T-helper 22 cell (primary cell): ENCODE results near the gene APC2.

Experiments used
- DNase-seq: peaks from one replicate; pipeline ENCODE4 v3.0.0-alpha.2; 2020; ENCODE audit warnings: low read depth

Gene APC2

GRCh38 chr19:1449467-1450442 is at the start of gene APC2:
APC2 (plus strand) TSS chr19:1450121; CDS start chr19:1453002, 2,881 bp downstream.
- DNase-seq = no peak

DNA sequence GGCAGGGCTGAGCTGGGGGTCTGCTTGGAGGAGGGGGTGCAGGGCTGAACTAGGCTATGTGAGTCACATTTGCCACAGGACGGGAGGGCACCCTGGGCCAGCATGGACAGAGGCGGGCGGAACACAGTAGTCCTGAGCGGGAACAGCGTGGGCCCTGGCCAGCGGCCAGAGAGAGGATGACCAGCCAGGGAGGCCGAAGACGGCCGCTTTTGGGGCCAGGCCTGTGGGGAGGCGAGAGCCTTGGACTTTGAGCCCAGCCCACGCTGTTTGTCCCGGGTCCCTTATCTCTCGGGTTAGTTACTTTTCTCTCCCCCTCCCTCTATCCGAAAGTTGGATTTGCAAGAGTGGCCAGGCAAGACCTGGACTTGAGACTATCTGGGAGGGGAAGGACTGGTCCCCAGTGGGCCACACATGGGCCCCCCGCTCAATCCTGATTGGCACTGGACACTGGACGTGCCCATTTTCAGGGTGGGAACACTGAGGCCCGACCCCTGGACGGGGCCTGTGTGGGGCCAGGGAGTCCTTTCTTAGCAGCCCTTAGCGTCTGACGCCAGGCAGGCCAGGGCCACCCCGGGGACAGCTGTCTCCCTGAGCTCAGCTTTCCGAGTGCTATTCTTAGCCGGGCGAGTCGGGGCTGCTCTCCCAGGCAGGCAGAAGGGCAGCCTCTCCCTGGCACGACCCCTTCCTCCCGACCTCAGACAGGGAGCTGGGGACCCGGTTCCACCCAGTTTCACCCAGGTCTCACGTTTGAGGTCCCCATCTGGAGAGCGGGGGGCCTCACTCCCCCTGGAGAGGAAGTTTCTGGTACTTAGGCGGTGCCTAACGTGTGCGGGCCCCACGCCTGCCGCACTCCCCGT is 49.4 kb upstream of the APC2 start:
- no peak for DNase-seq

DNA sequence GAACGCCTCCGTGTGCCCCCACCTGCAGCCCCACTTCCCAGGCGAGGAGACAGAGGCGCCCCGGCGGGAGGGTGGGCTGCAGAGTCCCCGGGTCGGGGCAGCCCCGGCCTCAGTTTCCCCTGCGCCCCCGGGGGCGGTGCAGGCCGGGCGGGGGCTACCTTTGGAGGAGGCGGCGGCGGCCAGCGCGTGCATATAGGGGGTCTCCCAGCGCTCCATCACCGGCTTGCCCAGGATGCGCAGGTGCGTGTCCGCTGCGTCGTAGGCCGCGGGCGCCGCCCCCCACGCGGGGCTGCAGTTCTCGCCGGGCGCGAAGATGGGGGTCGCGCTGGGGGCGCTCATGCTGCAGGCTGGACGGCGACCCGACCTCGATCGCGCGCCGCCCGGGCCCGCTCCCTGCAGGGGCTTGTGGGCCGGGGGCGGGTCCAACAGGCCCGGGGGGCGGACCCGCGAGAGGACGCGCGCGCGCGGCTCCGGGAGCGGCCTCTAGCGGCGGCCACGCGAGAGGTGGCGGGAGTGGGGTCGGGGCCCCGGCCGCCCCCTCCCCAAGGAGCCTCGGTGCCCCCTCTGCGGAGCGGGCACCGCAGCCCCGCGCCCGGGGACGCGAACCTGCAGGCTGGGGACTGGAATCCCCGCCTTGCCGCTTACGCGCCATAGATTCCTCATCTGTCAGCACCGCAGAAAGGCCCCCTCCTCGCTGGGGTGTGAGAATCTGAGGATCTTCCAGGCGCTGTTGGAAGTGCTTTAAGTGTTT is 48.6 kb upstream of the APC2 start, which contains the start of gene GAMT:
TSS of gene GAMT (minus strand) at position 405 of the 751 bp plus-strand sequence. CDS start at position 339, 66 bp downstream.
- DNase-seq = peak; percentile 19

DNA sequence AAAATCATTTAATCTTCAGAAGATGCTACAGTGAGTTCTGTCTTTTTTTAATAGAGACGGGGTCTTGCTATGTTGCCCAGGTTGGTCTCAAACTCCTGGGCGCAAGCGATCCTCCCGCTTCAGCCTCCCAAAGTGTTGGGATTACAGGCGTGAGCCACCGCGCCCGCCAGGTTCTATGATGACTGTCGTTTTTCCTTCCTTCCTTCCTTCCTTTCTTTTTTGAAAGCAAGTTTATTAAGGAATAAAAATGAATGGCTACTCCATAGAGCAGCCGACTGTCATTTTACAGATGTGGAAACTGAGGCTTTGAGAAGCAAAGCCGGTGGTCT is 48.1 kb upstream of the APC2 start:
- no peak for DNase-seq

DNA sequence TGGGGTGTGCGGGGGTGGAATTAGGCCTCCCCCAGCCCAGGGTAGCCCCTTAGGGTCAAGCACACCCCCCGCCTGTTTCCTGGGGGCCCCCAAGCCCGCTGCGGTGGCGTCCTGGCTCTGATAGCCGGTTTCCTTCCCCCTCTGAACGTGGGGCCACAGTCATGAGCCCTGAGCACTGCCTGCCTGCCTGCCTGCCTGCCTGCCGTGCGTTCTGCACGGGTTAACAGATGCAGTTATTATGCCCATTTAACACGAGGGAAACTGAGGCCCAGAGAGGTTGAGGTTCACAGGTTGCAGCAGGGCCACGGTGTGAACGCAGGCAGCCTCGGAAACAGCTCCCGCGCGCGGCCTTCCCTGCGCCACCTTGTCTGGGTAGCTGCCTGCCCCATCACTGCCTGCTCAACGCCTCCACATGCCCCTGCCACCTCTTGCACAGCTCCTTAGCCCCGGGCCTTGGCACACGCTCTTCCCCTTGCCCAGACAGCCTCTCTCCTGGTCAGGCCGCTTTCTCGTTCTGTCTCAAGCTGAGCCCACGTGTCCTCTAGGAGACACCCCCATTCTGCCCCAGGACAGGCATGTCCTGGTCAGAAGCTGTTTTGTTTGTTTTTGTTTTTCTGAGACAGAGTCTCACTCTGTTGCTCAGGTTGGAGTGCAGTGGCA is 47.4 kb upstream of the APC2 start:
- DNase-seq = no peak

GRCh38 chr19:1406774-1407527 is 43.0 kb upstream of the APC2 start:
- peak; percentile 97 for DNase-seq

DNA sequence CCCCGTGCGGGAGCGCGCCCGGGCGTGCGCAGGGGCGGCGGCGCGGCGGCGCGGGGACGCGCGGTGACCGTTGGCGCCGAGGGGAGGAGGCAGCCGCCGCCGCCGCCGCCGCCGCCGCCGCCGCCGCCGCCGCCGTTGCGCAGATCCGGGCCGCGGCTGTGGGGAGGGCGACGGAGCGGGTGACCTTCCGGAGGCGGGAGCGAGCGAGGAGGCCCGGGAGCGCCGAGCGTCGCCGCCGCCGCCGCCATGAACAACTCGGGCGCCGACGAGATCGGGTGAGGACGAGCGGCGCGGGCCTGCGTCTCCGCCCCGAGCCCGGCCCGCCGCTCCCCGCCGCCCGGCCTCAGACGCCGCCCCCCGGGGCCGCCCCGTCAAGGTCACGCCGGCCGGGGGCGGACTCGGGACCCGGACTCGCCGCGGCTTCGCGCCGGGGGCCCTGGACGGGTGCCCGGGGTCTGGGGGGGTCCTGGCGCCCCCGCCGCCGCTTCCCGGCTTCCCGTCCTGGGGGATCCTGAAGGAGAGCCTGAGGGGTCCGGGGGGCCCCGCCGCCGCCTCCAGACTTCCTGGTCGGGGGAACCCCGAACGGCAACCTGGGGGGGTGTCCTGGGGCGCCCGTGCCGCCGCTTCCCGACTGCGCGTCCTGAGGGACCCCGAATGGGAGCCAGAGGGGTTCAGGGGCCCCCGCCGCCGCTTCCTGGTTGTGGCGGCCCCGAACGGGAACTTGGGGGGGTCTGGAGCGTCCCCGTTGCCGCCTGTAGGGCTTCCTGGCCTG is 42.2 kb upstream of the APC2 start, which contains the start of gene DAZAP1:
TSS of gene DAZAP1 (plus strand) at position 59 of the 772 bp plus-strand sequence. CDS start at position 247, 188 bp downstream.
- peak; percentile 32 for DNase-seq

DNA sequence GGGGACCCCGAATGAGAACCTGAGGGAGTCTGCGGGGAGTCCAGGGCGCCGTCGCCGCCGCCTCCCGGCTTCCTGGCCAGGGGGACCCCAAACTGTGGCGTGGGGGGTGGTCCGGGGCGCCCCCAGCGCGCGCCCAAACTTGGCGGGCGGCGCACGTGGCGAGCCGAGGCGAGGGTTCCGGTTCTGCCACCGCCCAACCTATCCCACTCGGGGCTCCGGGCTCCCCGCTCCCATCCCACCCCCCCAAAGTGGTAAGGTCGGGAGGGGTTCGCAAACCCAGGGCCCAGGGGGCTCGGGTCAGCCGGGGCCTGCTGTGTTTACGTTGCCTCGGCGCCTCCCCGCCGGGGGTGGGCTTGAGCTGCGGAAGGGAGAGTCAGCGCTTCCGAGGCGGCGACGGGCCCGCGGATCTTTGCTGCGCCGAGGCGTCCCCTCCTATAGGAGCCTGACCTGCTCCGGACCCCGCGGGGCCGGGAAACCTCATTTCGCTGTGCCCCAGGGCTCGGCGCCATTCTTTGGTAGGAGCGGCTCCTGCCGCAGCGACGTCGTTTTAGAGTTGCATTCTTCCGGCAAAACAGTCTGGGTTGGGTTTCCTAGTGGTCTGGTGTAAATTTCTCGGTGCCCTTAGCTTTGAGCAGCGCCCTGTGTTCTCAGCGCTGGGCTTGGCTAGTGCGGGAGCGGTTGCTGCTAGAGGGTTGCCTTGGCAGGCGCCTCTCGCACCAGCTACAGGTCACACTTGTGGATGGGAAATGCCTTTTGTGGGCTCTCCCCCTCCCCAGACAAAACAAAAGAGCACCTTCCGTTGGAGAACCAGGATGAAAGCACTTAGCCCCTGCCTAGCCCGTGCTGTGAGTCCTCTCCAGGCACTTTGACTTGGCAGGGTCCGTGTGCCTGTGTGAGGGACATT is 41.4 kb upstream of the APC2 start:
- DNase-seq = peak; percentile 37

- DNase-seq = no peak
Observed at GRCh38 chr19:1409204-1410005, 40.5 kb upstream of the APC2 start.

DNA sequence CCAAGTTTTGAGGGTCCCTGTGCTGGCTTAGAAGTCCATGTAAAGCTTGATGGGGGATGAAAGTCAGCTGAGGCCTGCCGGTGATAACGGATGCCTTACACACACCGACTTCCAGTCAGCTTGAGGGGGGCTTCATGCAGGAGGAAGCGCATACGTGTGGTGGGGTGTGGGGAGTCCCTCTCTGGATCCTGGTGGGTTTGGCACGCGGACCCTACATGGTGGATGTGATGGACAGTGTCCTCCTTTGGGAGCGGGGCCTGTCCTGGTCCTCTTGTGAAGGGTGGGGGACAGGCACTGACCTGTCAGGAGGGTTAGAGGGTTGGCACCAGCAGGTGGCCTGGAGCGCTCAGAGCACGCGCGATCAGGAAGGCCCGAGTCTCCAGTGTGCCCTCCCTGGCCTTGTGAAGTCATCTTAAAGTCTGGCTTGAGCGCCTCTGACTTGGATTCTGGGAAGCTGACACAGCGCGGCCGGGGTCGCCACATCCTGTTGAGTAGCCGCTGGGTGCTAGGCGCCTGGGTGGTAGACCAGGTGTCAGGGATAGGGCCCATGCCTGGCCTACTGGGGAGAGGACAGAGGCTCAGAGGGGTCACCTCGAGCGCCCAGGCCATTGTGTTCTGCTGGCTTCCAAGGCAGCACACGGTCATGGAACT is 39.7 kb upstream of the APC2 start:
- DNase-seq = no peak

- DNase-seq = no peak
Observed at GRCh38 chr19:1410789-1411188, 39.1 kb upstream of the APC2 start.

DNA sequence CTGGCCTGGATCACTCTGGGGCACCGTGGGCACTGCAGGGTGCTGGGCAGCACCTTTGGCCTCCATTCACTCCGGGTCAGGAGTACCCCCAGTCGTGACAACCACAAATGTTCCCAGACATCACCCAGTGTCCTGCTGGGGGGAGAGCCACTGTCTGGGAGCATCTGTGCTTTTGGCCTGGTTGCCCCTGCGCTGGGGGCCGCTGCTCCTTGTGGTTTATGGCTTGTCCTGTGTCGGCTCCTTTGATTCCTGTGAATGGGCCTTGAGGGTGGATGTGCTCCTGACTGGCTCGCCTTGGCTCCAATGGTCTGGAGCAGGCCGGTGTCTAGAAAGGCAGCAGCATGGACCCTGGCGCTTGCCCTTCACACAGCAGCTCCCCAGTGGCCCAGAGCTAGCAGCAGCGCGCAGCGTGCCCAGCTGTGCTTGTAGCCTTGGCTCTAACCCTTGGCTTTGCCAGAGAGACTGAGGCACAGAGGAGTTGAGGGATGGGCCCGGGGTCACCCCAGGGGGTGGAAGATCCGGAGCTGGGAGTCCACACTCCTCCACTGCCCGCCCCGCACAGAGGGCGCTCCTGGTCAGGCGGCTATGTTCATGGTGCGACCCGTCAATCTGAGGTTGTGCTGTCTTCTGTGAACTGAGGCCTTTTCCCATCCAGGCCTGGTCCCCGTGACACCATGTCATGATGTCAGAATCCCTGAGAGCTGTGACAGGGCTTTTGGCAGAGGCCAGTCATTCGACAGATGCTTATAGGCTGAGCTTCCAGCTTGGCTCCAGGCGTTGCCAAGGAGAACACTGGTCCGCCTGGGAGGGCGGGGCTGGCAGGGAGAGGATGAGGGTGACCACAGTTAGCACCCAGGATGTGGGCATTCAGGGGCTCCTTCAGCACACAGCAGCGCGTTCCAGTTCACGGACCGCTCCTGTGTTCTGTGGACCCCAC is 38.4 kb upstream of the APC2 start:
- DNase-seq = no peak

DNA sequence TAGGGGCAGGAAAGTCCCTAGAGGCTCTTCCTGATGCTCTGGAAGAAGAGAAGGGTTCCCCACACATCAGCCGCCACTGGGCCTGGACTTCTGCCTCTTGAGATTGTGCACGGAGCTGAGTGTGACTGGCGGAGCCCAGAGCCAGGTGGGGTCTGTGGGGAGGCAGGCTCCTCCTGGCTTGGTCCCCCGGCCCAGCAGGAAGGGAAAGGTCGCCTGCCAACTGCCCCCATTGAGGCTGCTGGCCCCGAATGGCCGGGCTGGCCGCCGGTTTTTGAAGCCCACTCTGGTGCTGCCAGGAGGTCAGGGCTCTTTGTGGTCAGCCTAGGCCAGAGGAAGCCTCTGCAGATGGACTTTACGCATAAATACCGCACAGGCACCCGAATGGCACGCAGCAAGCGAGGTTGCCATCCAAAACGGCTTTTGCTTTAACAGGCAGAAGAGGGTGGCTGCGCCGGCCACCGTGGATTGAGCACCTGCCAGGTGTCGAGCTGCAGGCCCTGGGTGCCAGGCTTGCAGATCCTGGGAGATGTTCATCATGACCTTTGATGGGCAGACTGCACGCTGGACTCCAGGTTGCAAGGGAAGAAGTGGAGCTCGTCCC is 37.5 kb upstream of the APC2 start:
- DNase-seq = no peak

DNA sequence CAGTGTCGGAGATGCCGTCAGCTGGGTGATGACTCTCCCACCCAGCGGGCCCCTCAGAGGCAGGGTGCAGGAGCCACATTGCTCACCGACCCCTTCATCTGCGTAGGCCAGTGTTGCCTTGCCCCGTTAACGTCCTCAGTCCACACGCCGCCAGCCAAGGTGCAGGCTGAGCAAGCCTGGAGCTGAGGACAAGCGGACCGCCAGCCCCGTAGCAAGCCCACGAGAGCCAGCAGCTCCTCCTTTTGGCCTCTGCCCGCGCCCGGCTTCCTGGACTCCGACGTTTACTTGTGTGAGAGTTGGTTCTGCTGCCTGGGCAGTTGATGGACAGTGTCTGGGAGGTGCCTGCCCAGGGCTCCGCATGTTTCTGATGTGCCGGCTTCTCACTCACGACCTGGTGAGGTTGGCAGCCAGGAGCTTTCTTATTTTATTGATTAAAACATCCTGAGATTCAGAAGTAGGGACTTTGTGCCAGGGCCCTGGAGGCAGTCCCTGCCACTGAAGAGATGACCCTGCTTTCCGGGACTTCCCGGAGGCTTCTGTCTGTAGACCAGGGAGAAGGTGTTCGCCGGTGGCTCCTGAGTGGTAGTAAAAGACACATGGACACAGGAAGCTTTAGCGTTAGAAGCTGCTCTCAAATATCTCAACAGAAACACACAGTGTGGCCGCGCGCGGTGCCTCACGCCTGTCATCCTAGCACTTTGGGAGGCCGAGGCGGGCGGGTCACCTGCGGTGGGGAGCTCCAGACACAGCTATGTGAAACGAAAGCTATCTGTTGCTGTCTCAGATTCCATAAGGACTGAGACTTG is 36.7 kb upstream of the APC2 start:
- DNase-seq = no peak
